NCI-H128 (cell line): ENCODE results near the gene THAP8.
A peak's percentile ranks its signal among the peaks of the same experiment; 100 is the strongest.

Source experiments
- DNase-seq: peaks from one replicate; lab custom pipeline; 2025; ENCODE audit not compliant: unreplicated experiment; lab: John Stamatoyannopoulos, UW

THAP8 gene

DNA sequence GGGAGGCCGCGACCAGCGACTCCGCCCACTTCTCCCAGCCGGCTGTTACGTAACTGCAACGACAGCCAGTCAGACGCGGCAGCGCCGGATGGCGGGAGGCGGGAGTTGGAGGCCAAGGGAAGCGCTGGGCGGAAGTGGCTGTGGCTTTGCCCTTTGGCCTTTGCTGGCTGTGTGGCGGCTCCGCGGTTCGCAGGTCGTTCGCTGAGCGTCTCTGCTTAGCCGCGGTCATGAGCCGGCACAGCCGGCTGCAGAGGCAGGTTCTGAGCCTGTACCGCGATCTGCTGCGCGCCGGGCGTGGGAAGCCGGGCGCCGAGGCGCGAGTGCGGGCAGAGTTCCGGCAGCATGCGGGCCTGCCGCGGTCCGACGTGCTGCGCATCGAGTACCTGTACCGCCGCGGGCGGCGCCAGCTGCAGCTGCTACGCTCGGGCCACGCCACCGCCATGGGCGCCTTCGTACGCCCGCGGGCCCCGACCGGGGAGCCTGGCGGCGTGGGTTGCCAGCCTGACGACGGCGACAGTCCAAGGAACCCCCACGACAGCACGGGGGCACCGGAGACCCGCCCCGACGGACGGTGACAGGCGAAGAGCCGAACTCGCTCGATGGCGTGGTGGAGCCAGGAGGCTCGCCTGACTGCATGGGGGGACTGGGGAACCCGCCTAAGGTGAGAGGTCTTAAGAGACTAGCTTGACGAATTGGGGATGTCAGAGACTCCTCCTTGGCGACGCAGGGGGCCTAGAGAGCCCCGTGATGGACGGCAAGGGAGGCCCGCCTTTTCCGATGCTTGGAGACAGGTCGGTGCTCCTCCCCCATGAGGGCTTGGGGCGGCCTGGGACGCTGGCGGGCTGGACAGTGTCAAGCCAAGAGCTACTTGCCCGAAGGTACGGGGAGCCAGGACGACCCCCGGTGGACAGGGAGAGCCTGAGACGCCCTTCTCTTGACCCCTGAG, 58.8 kb downstream of the THAP8 start, which contains the start of gene SDHAF1:
Gene SDHAF1 (plus strand): TSS at position 141 of the 946 bp plus-strand sequence. CDS start 87 bp downstream, at position 228.
- DNase-seq = peak; percentile 90

DNA sequence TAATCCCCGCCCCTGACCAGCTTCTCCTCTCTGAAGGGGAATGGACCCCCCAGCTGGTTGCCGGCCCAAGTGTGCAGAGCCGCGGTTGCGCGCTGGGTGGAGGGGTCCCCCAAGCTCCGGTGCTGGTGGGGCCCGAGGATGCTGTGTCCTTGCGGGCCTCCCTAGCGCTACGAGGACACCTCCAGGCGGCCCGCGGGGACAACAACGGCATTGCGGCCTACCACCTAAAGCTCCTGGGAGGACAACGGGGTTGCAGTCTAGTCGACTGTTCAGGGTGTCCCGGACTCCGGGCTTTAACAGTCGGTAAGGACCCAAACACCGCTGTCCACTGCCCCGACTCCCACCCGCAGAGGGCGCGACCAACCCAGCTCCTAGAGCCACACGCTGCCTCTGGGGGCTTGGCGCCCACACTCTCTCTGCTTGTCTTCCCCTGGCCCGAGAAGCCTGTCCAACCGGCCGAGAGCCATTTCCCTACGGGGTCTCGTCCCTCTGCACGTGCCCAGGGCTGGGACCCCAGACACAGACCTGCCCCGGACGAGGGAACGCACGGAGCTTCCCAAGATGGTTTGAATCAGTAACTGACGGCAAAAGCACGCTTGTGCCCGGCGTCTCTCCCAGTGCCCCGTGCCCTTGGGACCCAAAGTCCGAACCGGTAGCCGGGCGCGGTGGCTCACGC, 60.0 kb downstream of the THAP8 start:
- no peak for DNase-seq

DNA sequence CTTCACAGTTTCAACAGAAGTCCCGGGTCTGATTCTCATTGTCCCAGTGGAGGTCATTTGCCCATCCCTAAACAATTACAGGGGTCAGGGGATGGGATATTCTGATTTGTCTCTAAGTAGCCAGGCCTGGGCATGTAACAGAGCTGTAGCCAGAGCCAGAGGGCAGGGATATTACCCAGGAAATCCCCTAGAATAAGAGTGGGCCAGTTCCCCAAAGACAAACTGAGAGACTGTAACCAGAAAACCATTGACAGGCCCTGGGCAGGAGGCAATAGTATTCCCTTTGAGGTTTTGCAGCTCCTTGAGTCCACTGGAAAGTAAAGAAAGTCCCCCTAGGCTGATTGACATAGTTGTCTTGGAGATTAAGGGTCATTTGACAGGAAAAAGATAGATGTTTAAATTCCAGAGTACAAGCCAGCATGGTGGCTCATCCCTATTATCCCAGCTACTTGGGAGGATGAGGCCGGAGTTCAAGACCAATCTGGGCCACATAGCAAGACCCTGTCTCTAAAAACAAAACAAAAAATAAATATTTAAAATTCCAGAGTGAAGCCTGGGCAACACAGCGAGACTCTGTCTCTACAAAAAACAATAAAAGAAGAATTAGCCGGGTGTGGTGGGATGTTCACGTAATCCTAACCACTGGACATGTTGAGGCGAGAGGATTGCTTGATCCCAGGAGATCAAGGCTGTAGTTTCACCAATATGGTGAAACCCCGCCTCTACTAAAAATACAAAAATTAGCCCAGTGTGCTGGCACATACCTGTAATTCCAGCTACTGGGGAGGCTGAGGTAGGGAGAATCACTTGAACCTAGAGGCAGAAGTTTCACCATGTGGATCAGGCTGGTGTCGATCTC, 60.9 kb downstream of the THAP8 start:
- no peak for DNase-seq

DNA sequence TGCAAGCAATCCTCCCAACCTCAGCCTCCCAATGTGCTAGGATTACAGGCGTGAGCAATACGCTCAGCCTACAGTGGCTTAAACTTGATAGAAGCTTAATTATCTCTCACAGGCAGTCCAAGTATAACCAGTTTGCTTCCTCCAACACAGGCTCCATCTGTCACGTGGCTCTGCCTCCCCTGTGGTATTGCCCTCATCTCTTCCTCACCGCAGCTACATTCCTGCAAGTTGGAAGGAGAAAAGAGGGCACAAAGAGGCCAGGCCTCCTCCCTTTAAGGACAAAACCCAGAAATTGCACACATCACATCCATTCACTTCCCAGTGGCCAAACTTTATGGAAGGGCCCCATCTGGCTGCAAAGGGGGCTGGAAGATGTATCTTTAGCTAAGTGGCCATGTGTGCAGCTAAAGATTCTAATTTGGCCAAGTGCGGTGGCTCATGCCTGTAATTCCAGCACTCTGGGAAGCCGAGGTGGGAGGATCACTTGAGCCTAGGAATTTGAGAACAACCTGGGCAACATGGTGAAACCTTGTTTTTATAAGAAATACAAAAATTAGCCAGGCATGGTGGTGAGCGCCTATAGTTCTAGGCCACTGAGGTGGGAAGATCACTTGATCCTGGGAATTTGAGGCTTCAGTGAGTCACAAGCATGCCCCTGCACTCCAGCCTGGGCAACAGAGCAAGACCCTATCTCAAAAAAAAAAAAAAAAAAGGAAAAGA, 62.2 kb downstream of the THAP8 start:
- no peak for DNase-seq

DNA sequence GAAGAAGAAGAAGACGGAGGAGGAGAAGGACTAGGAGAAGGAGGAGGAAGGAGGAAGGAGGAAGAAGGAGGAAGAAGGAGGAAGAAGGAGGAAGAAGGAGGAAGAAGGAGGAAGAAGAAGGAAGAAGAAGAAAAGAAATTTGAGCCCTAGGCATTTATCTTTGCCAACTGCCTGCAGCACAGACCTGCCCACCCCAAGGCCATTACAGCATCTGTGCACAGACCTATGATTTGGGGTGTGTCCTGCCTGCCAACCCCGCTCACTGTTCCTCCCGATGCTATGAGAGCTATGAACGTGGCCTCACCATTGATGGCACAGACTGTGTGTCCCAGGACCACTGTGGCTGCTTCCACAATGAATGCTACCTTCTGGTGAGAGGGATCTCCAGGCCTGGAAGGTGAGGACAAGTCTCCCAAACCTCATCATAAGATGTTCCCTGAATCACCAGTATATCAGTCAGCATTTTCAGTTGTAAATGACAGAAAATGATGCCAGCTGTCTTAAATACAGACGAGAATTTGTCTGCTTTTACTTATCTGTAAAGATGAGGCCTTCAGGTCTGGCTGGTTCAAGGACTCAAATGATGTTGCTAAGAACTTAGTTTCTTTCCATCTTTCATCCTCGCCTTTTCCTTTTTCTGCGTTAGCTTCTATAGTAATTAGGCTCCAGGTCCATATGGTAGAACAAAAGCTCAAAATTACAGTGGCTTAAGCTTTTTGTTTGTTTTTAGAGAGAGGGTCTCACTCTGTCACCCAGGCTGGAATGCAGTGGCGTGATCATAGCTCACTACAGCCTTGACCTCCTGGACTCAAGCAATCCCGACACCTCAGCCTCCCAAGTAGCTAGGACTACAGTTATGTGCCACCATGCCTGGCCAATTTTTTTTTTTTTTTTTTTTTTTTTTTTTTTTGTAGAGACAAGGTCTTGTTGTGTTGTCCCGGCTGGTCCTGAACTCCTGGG, 63.0 kb downstream of the THAP8 start:
- no peak for DNase-seq

DNA sequence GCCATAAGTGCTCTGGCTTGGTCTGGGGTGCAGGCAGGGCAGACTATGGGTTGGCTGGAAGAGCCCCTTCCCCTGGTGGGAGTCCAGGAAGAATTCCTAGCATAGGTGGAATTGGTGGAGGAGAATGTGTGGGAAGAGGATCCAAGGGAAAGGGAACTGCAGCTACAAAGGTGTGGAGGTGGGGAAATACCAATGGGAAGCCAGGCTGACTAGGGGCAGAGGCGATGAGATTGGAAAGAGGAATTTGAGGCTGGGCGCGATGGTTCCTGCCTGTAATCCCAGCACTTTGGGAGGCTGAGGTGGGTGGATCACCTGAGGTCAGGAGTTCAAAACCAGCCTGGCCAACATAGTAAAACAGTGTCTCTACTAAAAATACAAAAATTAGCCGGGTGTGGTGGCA, 63.9 kb downstream of the THAP8 start:
- DNase-seq = no peak

DNA sequence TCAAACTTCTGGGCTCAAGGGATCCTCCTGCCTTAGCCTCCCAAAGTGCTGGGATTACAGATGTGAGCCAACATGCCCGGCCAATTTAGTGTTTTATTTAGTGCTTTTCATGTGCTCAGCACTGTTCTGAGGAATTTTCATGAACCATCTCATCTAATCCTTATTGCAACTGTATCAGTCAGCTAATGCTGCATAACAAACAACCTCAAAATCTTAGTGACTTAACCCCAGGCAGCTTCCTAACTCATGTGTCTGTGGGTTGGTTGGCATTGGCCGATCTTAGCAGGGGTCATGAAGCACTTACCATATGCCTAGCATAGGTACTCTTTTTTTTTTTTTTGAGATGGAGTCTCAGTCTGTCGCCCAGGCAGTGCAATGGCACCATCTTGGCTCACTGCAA, 65.3 kb downstream of the THAP8 start:
- no peak for DNase-seq

DNA sequence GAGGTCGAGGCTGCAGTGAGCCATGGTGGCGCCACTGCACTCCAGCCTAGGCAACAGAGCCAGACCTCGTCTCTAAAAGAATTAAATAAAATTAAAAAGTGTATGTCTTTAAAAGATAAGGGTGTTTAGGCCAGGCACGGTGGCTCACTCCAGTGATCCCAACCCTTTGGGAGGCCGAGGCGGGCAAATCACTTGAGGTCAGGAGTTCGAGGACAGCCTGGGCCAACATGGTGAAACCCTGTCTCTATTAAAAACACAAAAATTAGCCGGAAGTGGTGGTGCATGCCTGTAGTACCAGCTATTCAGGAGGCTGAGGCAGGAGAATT, 66.6 kb downstream of the THAP8 start:
- DNase-seq = no peak

DNA sequence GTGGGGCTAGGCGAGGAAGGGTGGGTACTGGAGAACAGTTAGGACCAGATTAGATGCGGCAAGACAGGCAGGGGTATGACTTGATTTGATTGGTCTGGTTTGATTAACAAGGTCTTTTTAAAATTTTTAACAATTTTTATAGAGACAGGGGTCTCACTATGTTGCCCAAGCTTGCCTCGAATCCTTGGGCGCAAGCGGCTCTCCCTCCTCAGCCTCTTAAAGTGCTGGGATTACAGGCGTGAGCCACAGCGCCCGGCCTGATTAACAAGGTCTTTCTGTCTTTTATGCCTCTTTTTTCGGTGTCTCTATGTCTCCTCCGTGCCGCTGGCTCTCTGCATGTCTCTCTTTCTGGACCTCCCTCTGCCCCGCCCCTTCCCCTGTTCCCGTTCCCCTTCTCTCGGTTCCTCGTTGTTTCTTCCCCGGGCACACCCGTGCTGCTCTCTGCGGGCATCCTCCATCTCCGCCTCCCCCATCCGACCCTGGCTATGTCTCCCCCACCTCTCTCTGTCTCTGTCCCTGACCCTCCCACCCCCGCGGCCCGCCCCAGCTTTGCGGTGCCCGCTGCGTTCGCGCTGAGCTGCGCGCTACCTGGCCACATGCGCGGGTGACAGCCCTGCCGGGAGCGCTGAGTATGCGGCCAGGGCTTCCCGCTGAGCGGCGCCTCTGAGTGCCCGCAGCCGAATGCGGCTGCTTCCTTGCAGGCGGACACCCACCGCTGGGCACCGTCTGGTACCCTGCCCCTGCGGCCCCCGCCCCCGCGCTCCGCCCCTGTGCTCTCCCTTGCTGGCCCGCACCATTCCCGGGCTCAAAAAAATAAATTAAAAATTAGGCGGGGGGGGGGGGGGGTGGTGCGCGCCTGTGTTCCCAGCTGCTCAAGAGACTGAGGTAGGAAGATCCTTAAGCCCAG, 67.2 kb downstream of the THAP8 start:
- DNase-seq = no peak

DNA sequence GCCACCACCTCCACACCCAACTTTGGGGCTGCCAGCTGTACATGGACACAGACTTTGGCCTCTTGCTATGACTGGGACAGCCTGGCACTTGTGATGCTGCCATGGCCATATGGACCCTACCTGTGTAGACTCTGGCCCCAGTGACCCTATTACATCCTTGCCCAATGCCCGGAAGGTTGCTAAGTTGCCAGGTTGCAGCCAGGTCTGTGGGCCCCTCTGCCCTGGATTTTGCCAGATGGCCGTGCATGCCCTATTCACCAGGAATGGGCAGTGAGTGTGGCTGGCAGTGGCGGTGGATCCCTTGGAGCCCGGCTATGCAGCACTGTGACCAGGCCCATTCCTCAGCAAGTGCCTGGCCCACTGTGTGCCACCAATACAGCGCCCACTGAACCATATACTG, 68.0 kb downstream of the THAP8 start:
- DNase-seq = no peak
